Endothelial cell of umbilical vein (primary cell): Measurements from ENCODE around the gene CYBB. TPM values are rescaled to one million over a fixed set of nuclear protein-coding genes. Genes with fewer than 3 reads are reported as not detected.

Experiments used
- BruUV-seq: library from RNA; stranded (reverse); fragments of 400-500 nt; replicated peaks from 2 replicates; lab custom pipeline; 2021; lab: Mats Ljungman, UMichigan
- CTCF ChIA-PET: fragments of 300-600, 350-600 bp; sonication (Branson Sonifier 250); formaldehyde crosslinking; loops from one replicate; lab custom pipeline; 2021; ENCODE audit warnings: antibody characterized with exemption, inconsistent platforms; lab: Charles Lee
- POLR2A ChIA-PET: fragments of 300-600, 350-600 bp; sonication (Branson Sonifier 250); formaldehyde crosslinking; loops from one replicate; lab custom pipeline; 2021; ENCODE audit warnings: antibody characterized with exemption, inconsistent platforms; lab: Charles Lee
- DNase-seq: peaks from one replicate; pipeline ENCODE4 v3.0.0-alpha.2; 2011; ENCODE audit warnings: low read depth, low spot score
- FAIRE-seq: peaks from 2 replicates; lab custom pipeline; 2011; peaks lifted over from hg19 to GRCh38; lab: Jason Lieb, UNC
- H2AFZ ChIP-seq: 2 replicates; pipeline ENCODE4 v1.6.0; 2012; ENCODE audit warnings: low read depth, low read length, control low read depth, inconsistent platforms
- H3K27ac ChIP-seq: 2 replicates; pipeline ENCODE4 v1.5.1; 2011; ENCODE audit warnings: low read depth, mild to moderate bottlenecking, control low read depth, low read length, moderate library complexity; ENCODE audit not compliant: insufficient read depth
- H3K27me3 ChIP-seq, 2 experiments: 2 replicates each; pipeline versions ENCODE4 v1.6.0 to v1.6.1; 2011; ENCODE audit warnings: low read length in 2 of 2, mixed read lengths in 1 of 2; ENCODE audit not compliant: control insufficient read depth in 2 of 2, insufficient read depth in 2 of 2
- H3K36me3 ChIP-seq, 2 experiments: 2 replicates in 1 of 2; 3 replicates in 1 of 2; pipeline ENCODE4 v1.5.1; 2011; ENCODE audit warnings: low read length in 2 of 2, mild to moderate bottlenecking in 1 of 2, moderate library complexity in 1 of 2; ENCODE audit not compliant: control insufficient read depth in 2 of 2, insufficient read depth in 2 of 2; ENCODE audit errors: extremely low read depth in 1 of 2
- H3K4me1 ChIP-seq: 3 replicates; pipeline ENCODE4 v1.5.1; 2011; ENCODE audit warnings: mild to moderate bottlenecking, low read length; ENCODE audit not compliant: control insufficient read depth, insufficient read depth; ENCODE audit errors: extremely low read depth
- H3K4me2 ChIP-seq: 2 replicates; pipeline ENCODE4 v1.6.1; 2011; ENCODE audit warnings: low read length, control low read depth, mixed read lengths; ENCODE audit not compliant: insufficient read depth
- H3K4me3 ChIP-seq, 3 experiments: fragments of 200-600 bp in 1 of 3; sonication (generic), shearing (Covaris generic) in 1 of 3; replicated peaks in 1 of 3; 2 replicates each; pipeline ENCODE4 v1.5.1; 2011 to 2016; ENCODE audit warnings: control low read depth in 3 of 3, low read length in 3 of 3, mild to moderate bottlenecking in 2 of 3, inconsistent platforms in 1 of 3, low read depth in 1 of 3, moderate library complexity in 1 of 3; ENCODE audit not compliant: insufficient read depth in 1 of 3
- H3K79me2 ChIP-seq: 2 replicates; pipeline ENCODE4 v1.6.0; 2012; ENCODE audit warnings: low read length, inconsistent platforms; ENCODE audit not compliant: control insufficient read depth, insufficient read depth
- H3K9ac ChIP-seq: replicated peaks from 2 replicates; pipeline ENCODE3; 2011; ENCODE audit warnings: low read length, control low read depth; ENCODE audit not compliant: insufficient read depth; ENCODE audit errors: extremely low read depth
- H3K9me1 ChIP-seq: replicated peaks from 3 replicates; pipeline ENCODE4 v1.6.0; 2011; ENCODE audit warnings: mild to moderate bottlenecking, low read length; ENCODE audit not compliant: control insufficient read depth, insufficient read depth; ENCODE audit errors: extremely low read depth
- H3K9me3 ChIP-seq: replicated peaks from 2 replicates; pipeline ENCODE4 v1.5.1; 2012; ENCODE audit warnings: low read length, inconsistent platforms; ENCODE audit not compliant: control insufficient read depth, insufficient read depth
- H4K20me1 ChIP-seq: replicated peaks from 2 replicates; pipeline ENCODE3; 2011; ENCODE audit warnings: mild to moderate bottlenecking, low read length; ENCODE audit not compliant: control insufficient read depth, insufficient read depth; ENCODE audit errors: extremely low read depth
- CTCF ChIP-seq, 2 donors: IDR thresholded peaks; 1 replicate in 1 of 2; 2 replicates in 1 of 2; pipeline ENCODE4 v1.5.1; 2011; ENCODE audit warnings: low read length in 2 of 2, mild to moderate bottlenecking in 2 of 2, moderate library complexity in 2 of 2, control low read depth in 1 of 2, inconsistent platforms in 1 of 2, low read depth in 1 of 2; ENCODE audit not compliant: insufficient read depth in 1 of 2; ENCODE audit errors: extremely low read depth in 1 of 2
- EZH2 ChIP-seq: IDR thresholded peaks from 2 replicates; pipeline ENCODE4 v1.6.1; 2012; ENCODE audit warnings: borderline replicate concordance, low read depth, mild to moderate bottlenecking, moderate library complexity, low read length, inconsistent platforms; ENCODE audit not compliant: severe bottlenecking
- FOS ChIP-seq: IDR thresholded peaks from 2 replicates; pipeline ENCODE4 v1.6.1; 2011; ENCODE audit warnings: mild to moderate bottlenecking, low read length, moderate library complexity, borderline replicate concordance; ENCODE audit not compliant: insufficient read depth
- GATA2 ChIP-seq: IDR thresholded peaks from 2 replicates; pipeline ENCODE4 v1.7.0; 2011; ENCODE audit warnings: low read depth, mild to moderate bottlenecking, moderate library complexity, mixed read lengths, low read length; ENCODE audit not compliant: insufficient read length, insufficient read depth
- JUN ChIP-seq: IDR thresholded peaks from 2 replicates; pipeline ENCODE4 v1.6.1; 2011; ENCODE audit warnings: borderline replicate concordance, low read depth; ENCODE audit not compliant: insufficient read length, insufficient read depth
- MAX ChIP-seq: IDR thresholded peaks from 2 replicates; pipeline ENCODE4 v1.6.1; 2011; ENCODE audit not compliant: insufficient read depth, insufficient read length
- MYC ChIP-seq: IDR thresholded peaks from one replicate; pipeline ENCODE4 v1.6.1; 2011; ENCODE audit warnings: mild to moderate bottlenecking, low read depth, low read length
- POLR2A ChIP-seq: IDR thresholded peaks from 2 replicates; pipeline ENCODE4 v1.6.1; 2012; ENCODE audit warnings: low read depth, mild to moderate bottlenecking, control low read depth, low read length
- dilution Hi-C: fragments of 300-500 bp; cut with MboI; formaldehyde crosslinking; loops from one replicate; pipeline ENCODE4 v1.15.0; 2019; ENCODE audit warnings: low sequenced_read_pairs; ENCODE audit not compliant: extremely low pct_ligation_motif_present
- intact Hi-C: fragments of 100-400 bp; cut with micrococcal nuclease; formaldehyde crosslinking; loops from one replicate; pipeline ENCODE4 v1.10.0; 2022
- polyA plus RNA-seq, 4 experiments: library from polyadenylated mRNA; depleted of rRNA in 3 of 4; stranded (reverse) in 3 of 4; unstranded in 1 of 4; fragments of >200 nt; gene quantifications; 2 replicates each; pipeline versions ENCODE4 v1.2.1 to v1.2.3, GENCODE V29; 2011 to 2012; ENCODE audit warnings: missing spikeins in 1 of 4
- total RNA-seq: library from RNA; stranded (reverse); gene quantifications from 2 replicates; pipeline ENCODE4 v1.2.3, GENCODE V29; 2021

CYBB gene
- total and polyA plus RNA-seq, 2 donors (not counting 3 experiments of a cell fraction or from before 2014, with no cell fraction given): not detected

GRCh38 chrX:37813570-37813969 lies 33.7 kb downstream of the CYBB start:
- no peaks in the 10 kb centered on the region for H3K79me2 ChIP-seq
- dilution Hi-C loops (no loop called here), intact Hi-C loops (no loop called here)
- POLR2A ChIA-PET: no interaction called here
- no peaks in the 10 kb centered on the region for H3K4me1 ChIP-seq
- no peaks in the 10 kb centered on the region for H4K20me1 ChIP-seq
- no peak overlapping the region for H3K9ac ChIP-seq
- no peak for TF ChIP-seq EZH2
- TF ChIP-seq FOS: no peak
- no peak for TF ChIP-seq CTCF (IDR thresholded peaks at IDR 0.05; ENCODE audit: extremely low read depth in 1 of 2, insufficient read depth in 1 of 2, low read depth in 1 of 2, low read length in 2 of 2)
- DNase-seq (no peak), FAIRE-seq (no peak)
- CTCF ChIA-PET: no interaction called here
- no peaks in the 10 kb centered on the region for H3K9me3 ChIP-seq
- peaks cover 0 to 6% of the 10 kb centered on the region in 2 experiments for H3K27me3 ChIP-seq
- no peak overlapping the region for H3K4me2 ChIP-seq
- H3K4me3 ChIP-seq: no peak overlapping the region
- H3K9me1 ChIP-seq: no peaks in the 10 kb centered on the region
- H3K36me3 ChIP-seq: no peaks in the 10 kb centered on the region
- no peak overlapping the region for H2AFZ ChIP-seq
- BruUV-seq: no TSS peak
- H3K27ac ChIP-seq: no peak overlapping the region

- no peak for DNase-seq
- H3K4me1 ChIP-seq: no peaks in the 10 kb centered on the region
- TF ChIP-seq FOS (no peak), MAX (no peak), EZH2 (no peak), MYC (no peak), CTCF (IDR thresholded peaks at IDR 0.05; ENCODE audit: extremely low read depth in 1 of 2, insufficient read depth in 1 of 2, low read depth in 1 of 2, low read length in 2 of 2) (no peak), GATA2 (no peak), POLR2A (no peak), JUN (no peak)
- CTCF ChIA-PET: no interaction called here
- peak; percentile 38 for FAIRE-seq
- BruUV-seq: no TSS peak
- H3K4me3 ChIP-seq: no peak overlapping the region
- H3K27me3 ChIP-seq: peaks cover 0 to 6% of the 10 kb centered on the region in 2 experiments
- H3K9ac ChIP-seq: no peak overlapping the region
- H2AFZ ChIP-seq: no peak overlapping the region
- H3K4me2 ChIP-seq: no peak overlapping the region
- dilution Hi-C loops: no loop called here
- H4K20me1 ChIP-seq: no peaks in the 10 kb centered on the region
- intact Hi-C loops: no loop called here
- POLR2A ChIA-PET: no interaction called here
- H3K9me1 ChIP-seq: no peaks in the 10 kb centered on the region
- H3K27ac ChIP-seq: no peak overlapping the region
- no peaks in the 10 kb centered on the region for H3K79me2 ChIP-seq
- H3K36me3 ChIP-seq: no peaks in the 10 kb centered on the region
- H3K9me3 ChIP-seq: no peaks in the 10 kb centered on the region
These were observed 35.5 kb downstream of the CYBB start for GRCh38 chrX:37815366-37815765.
